OCI-LY3 (cell line): ENCODE results near the gene PPP1R37.

Experiments
- H2AFZ ChIP-seq: fragments of 200-600, 300-600 bp; shearing (Covaris generic); 2 replicates; pipeline ENCODE4 v1.6.0; 2014; ENCODE audit warnings: antibody characterized with exemption, low read depth, low read length
- H3K27ac ChIP-seq: fragments of 200-600, 300-600 bp; sonication (generic); 2 replicates; pipeline ENCODE4 v1.5.1; 2014; ENCODE audit warnings: mild to moderate bottlenecking, low read length, moderate library complexity, mixed read lengths
- H3K27me3 ChIP-seq: fragments of 200-600, 300-600 bp; sonication (generic); 2 replicates; pipeline ENCODE4 v1.6.1; 2014; ENCODE audit warnings: low read depth, low read length, mixed read lengths
- H3K36me3 ChIP-seq: fragments of 200-600, 300-600 bp; sonication (generic); replicated peaks from 2 replicates; pipeline ENCODE3; 2014; ENCODE audit warnings: low read depth, low read length, mixed read lengths
- H3K4me1 ChIP-seq: fragments of 300-600, 200-600 bp; sonication (generic); 2 replicates; pipeline ENCODE4 v1.6.1; 2014; ENCODE audit warnings: low read length, mixed read lengths
- H3K4me2 ChIP-seq: fragments of 200-600, 300-600 bp; sonication (generic); 2 replicates; pipeline ENCODE4 v1.6.1; 2014; ENCODE audit warnings: low read length, mixed read lengths
- H3K4me3 ChIP-seq: fragments of 300-600, 200-600 bp; sonication (generic); 2 replicates; pipeline ENCODE4 v1.5.1; 2014; ENCODE audit warnings: antibody characterized with exemption, mild to moderate bottlenecking, low read length, moderate library complexity
- H3K79me2 ChIP-seq: fragments of 300-600, 200-600 bp; shearing (Covaris generic); 2 replicates; pipeline ENCODE4 v1.6.1; 2014; ENCODE audit warnings: mild to moderate bottlenecking, low read length, mixed read lengths
- H3K9ac ChIP-seq: fragments of 300-600, 200-600 bp; shearing (Covaris generic); 2 replicates; pipeline ENCODE4 v1.6.0; 2014; ENCODE audit warnings: mild to moderate bottlenecking, low read length, moderate library complexity
- H3K9me3 ChIP-seq: fragments of 200-600, 300-600 bp; shearing (Covaris generic); 2 replicates; pipeline ENCODE4 v1.6.1; 2014; ENCODE audit warnings: low read length, mixed read lengths; ENCODE audit not compliant: insufficient read depth
- H4K20me1 ChIP-seq: fragments of 200-600, 300-600 bp; sonication (generic); 2 replicates; pipeline ENCODE4 v1.6.1; 2016; ENCODE audit warnings: low read length, mixed read lengths; ENCODE audit not compliant: insufficient read depth
- EZH2phosphoT487 ChIP-seq: fragments of 200-600 bp; shearing (Covaris generic); IDR thresholded peaks from 2 replicates; pipeline ENCODE4 v1.6.1; 2018; ENCODE audit warnings: antibody characterized with exemption, mixed run types, low read depth
- TF ChIP-seq, protein P1 (sequence below): fragments of 200-600, 300-600 bp; sonication (generic); IDR thresholded peaks from 2 replicates; pipeline ENCODE4 v1.5.1; 2014; ENCODE audit warnings: antibody characterized with exemption, low read length, low read depth

Gene PPP1R37

DNA sequence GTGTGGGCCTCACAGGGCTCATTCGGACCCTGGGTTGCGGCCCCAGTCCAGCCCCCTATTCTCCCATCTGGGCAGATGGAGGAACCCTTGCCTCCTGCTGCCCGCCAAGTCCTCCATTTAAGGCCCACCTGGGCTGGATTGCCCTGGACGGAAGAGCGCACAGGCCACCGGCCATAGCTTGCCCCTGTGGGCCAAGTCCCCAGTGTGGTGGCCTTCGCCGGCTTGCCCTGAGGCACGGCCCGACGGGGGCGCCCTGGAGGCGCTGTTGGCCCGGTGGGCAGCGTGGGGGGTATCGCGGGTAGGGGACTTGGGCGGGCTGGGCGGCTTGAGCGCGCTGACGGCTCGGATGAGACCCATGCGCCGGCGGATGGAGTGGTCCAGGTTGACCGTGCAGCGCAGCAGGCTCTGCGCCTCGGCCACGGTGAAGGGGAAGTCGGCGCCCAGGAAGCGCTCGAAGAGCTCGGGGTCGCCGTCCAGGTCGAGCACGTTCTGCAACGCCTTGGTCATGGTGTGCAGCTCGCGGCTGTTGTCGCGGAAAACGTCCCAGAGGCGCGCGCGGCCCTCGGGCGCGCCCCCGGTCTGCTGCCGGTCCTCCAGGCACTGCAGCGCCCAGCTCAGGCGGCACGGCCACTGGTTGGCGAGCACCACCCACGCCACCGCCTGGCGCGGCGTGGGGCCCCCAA, 59.0 kb downstream of the PPP1R37 start:
- H3K27me3 ChIP-seq = no peaks in the 10 kb centered on the region
- H3K4me3 ChIP-seq = no peak overlapping the region
- no peak overlapping the region for H2AFZ ChIP-seq
- peaks cover 7% of the 10 kb centered on the region for H3K36me3 ChIP-seq
- TF ChIP-seq, protein P1, sequence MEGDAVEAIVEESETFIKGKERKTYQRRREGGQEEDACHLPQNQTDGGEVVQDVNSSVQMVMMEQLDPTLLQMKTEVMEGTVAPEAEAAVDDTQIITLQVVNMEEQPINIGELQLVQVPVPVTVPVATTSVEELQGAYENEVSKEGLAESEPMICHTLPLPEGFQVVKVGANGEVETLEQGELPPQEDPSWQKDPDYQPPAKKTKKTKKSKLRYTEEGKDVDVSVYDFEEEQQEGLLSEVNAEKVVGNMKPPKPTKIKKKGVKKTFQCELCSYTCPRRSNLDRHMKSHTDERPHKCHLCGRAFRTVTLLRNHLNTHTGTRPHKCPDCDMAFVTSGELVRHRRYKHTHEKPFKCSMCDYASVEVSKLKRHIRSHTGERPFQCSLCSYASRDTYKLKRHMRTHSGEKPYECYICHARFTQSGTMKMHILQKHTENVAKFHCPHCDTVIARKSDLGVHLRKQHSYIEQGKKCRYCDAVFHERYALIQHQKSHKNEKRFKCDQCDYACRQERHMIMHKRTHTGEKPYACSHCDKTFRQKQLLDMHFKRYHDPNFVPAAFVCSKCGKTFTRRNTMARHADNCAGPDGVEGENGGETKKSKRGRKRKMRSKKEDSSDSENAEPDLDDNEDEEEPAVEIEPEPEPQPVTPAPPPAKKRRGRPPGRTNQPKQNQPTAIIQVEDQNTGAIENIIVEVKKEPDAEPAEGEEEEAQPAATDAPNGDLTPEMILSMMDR = no peak
- TF ChIP-seq EZH2phosphoT487 = no peak
- no peaks in the 10 kb centered on the region for H3K4me1 ChIP-seq
- H4K20me1 ChIP-seq = no peaks in the 10 kb centered on the region
- H3K4me2 ChIP-seq = no peak overlapping the region
- H3K79me2 ChIP-seq = no peaks in the 10 kb centered on the region
- H3K9me3 ChIP-seq = no peaks in the 10 kb centered on the region
- no peak overlapping the region for H3K9ac ChIP-seq
- no peak overlapping the region for H3K27ac ChIP-seq

DNA sequence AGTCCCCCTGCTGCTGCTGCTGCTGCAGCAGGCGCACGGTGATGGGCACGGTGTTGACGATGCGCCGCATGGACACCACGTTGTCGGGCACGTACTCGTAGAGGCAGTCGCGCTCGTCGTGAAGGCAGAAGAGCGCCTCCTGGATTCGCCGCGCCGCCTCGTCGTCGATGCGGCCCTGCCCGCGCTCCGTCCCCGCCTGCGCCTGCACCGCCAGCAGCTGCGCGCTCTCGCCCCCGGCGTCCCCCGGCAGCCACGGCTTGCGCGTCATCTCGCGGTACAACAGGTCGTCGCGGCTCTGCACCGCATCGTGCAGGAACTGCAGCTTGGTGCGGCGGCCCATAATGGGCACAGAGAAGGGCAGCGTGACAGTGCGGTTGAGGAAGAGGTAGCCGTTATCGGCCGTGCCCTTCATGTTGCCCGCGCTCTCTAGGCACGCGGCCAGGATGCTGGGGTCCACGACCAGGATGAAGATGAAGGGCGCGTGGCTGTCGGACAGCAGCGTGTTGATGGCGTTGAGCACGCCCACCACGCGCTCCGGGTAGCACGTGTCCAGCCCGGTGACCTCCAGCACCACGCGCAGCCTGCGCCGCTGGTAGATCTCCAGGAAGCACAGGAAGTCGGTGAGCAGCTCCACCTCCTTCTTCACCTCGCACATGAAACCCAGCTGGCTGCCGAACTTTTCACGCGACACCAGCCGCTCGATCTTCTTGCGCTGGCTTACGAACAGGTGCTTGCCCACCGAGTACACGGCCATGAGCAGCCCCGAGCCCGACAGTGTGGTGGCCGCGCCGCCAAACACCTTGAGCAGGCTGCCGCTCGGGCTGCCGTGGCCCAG, 59.7 kb downstream of the PPP1R37 start:
- Histone ChIP-seq H3K9ac (no peak overlapping the region), H3K4me3 (no peak overlapping the region), H3K9me3 (no peaks in the 10 kb centered on the region), H3K79me2 (no peaks in the 10 kb centered on the region), H3K36me3 (peaks cover 4% of the 10 kb centered on the region), H4K20me1 (no peaks in the 10 kb centered on the region), H3K27me3 (no peaks in the 10 kb centered on the region), H3K4me2 (no peak overlapping the region), H3K4me1 (no peaks in the 10 kb centered on the region), H3K27ac (no peak overlapping the region), H2AFZ (no peak overlapping the region)
- TF ChIP-seq EZH2phosphoT487 = no peak
- TF ChIP-seq, protein P1 = no peak

DNA sequence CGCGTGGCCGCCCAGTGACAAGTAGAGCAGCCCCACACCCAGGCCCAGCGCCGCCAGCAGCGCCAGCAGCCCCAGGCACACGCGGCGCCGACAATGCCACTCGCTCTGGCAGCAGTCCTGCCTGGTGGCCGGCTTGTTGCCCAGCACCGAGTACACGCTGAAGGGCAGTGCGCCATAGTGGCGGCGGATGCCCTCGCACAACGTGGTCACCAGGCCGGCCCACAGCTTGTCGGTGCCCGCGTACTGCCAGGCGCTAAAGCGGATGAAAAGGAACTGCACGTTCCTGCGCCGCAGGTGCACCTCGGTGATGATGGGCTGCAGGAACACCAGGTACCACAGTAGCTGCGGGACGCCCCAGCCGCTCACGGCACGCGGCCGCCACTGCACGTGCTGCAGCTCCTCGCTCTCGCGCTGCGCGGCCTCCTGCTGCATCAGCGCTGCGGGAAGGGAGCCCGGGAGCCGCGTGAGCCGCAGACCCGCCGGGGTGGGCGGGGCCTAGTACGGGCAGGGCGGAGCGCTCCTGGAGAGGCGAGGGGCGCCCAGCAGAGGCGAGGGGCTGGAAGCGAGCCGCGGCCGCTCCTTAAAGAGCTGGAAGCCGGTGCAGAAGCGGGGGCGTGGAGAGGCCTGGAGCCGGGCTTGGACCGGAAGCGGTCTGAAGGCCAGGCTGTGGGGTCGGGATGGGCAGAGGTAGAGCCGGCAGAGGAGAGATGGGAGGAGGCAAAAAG, 60.5 kb downstream of the PPP1R37 start:
- Histone ChIP-seq H2AFZ (no peak overlapping the region), H3K27ac (no peak overlapping the region), H3K27me3 (no peaks in the 10 kb centered on the region), H4K20me1 (no peaks in the 10 kb centered on the region), H3K79me2 (no peaks in the 10 kb centered on the region), H3K4me3 (no peak overlapping the region), H3K36me3 (peaks cover 4% of the 10 kb centered on the region), H3K9me3 (no peaks in the 10 kb centered on the region), H3K9ac (no peak overlapping the region), H3K4me2 (no peak overlapping the region), H3K4me1 (no peaks in the 10 kb centered on the region)
- TF ChIP-seq, protein P1 = no peak
- TF ChIP-seq EZH2phosphoT487 = no peak
